ENCODE data around the gene RFTN2.

Gene RFTN2

GRCh38 chr2:197548582-197548981 lies 126.8 kb downstream of the RFTN2 start:
- no peak for DNase-seq (ENCODE audit: low spot score)

DNA sequence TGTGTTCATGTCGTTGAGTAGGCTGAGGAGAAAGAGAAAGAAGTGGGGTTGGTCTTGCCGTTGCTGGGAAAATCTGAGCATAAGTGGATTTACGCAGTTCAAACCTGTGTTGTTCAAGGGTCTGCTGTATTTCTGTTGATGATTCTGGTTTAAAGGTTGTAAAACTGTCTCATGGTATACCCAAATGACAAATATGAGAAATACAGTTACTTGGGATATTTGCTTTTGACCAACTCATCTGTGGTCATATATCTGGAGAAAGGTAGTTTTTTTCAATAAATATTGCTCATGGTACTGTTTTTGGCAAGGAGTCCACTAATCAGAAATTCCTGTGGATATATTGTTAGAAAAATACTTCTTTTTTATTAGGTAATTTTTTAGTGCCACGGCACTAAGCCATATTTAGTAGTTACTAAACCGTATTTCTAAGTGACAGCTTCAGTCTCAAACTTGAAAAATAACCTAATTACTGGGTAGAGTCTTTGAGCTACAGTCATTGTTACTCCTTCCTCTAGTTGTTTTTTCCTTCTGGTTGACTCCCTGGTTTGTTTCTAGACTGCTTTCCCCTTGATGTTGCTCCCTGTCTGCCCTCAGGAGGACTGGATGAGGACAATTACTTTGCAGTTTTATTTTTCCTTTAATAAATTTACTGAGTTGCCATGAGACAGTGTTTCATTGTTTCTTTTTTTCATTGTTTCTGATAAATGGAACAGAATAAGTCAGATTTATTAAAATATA lies 128.1 kb downstream of the RFTN2 start:
- DNase-seq (ENCODE audit: low spot score) = no peak

DNA sequence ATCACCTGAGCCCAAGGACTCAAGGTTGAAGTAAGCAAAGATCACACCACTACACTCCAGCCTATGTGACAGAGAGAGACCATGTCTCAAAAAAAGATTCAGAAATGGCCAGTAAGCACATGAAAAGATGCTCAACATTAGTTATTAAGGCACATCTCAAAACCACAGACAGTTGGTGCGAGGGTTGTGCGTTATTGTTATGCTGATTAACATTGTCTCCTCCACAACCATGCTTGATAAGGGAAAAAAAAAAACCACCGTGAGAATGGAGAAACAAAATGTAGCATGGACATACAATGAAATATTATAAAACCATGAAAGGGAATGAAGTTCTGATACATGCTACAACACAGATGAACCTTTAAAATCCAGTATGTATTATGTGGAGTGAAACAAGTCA lies 132.2 kb downstream of the RFTN2 start:
- no peak for DNase-seq (ENCODE audit: low spot score)

GRCh38 chr2:197539734-197540133 lies 135.7 kb downstream of the RFTN2 start:
- no peak for DNase-seq (ENCODE audit: low spot score)

DNA sequence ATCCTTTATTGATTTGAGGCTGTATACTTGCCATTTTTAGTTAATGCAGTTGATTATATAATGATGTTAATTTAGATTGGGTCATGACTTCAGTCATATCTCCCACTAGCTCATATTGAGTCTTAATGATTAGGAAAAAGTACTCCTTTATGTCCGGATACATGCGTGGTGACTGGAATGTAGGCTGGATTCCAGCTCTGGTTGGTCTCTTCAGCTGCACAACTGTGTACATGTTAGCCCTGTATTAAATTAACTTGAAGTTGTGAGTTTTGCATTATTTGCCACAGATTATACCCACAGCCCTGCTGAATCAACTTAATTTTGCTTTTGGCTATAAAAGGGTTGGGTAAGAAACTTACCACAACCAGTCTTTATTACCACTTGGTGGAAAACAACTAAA lies 137.0 kb downstream of the RFTN2 start:
- no peak for DNase-seq (ENCODE audit: low spot score)

Measured in hematopoietic multipotent progenitor cell treated with erythropoietin and hydrocortisone succinate and interleukin-3 and kit ligand, for 17 days (in vitro differentiated cells).